Epithelial cell of proximal tubule (primary cell): ENCODE results near the gene ZNF319. TPM values are rescaled to one million over a fixed set of nuclear protein-coding genes. Genes with fewer than 3 reads are reported as not detected.

Experiments used
- DNase-seq: peaks from one replicate; pipeline ENCODE4 v3.0.0-alpha.2; 2011; ENCODE audit warnings: low read depth
- H3K4me3 ChIP-seq: 2 replicates; pipeline ENCODE4 v1.5.1; 2011; ENCODE audit warnings: low read depth, mild to moderate bottlenecking, low read length
- total RNA-seq: library from RNA; depleted of rRNA; stranded (reverse); fragments of >200 nt; gene quantifications from 2 replicates; pipeline ENCODE4 v1.2.3, GENCODE V29; 2015
- TF ChIP-seq, protein P1 (sequence below): conservative IDR thresholded peaks from 2 replicates; pipeline ENCODE4 v1.5.1; 2012; ENCODE audit warnings: low read depth, mild to moderate bottlenecking, low read length

Gene ZNF319
- total RNA-seq, 1 donor from 2014 or later: 9.1 TPM

DNA sequence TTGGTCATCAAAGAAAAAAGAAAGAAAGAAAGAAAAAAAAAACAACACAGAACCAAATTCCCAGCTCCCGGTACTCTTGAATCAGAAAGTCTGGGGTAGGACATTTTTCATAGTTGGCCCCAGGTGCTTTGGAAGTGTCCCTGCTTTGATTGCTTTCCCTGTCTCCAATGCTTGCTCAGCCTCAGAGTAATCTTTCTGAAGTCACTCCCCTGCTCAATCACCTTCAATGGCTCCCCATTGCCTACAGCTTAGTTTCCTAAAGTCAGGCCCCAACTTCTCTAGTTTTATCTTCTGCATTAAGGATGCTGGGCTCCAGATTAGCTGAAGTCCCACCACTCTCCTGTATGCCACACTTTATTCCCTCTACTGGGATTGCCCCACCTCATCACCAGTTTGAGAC lies 46.6 kb downstream of the ZNF319 start:
- TF ChIP-seq, protein P1, sequence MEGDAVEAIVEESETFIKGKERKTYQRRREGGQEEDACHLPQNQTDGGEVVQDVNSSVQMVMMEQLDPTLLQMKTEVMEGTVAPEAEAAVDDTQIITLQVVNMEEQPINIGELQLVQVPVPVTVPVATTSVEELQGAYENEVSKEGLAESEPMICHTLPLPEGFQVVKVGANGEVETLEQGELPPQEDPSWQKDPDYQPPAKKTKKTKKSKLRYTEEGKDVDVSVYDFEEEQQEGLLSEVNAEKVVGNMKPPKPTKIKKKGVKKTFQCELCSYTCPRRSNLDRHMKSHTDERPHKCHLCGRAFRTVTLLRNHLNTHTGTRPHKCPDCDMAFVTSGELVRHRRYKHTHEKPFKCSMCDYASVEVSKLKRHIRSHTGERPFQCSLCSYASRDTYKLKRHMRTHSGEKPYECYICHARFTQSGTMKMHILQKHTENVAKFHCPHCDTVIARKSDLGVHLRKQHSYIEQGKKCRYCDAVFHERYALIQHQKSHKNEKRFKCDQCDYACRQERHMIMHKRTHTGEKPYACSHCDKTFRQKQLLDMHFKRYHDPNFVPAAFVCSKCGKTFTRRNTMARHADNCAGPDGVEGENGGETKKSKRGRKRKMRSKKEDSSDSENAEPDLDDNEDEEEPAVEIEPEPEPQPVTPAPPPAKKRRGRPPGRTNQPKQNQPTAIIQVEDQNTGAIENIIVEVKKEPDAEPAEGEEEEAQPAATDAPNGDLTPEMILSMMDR: no peak
- H3K4me3 ChIP-seq: no peak overlapping the region
- no peak for DNase-seq

DNA sequence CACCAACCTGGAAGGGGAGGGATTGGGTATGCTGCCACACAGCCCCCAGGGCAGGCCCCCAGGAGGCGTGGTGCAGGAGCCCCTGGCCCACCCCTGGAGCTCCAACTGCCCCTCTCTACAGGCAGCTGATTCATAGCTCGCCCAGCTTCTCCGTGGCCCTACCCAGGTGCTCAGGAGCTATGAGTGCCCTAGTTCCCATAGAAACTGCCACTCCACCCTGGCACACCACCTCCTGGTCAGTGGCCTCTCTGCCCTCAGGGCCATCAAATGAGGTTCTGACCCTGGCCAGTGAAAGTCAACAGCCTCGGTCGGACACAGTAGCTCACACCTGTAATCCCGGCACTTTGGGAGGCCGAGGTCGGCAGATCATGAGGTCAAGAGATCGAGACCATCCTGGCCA lies 47.6 kb downstream of the ZNF319 start:
- TF ChIP-seq, protein P1: no peak
- DNase-seq: no peak
- no peak overlapping the region for H3K4me3 ChIP-seq

DNA sequence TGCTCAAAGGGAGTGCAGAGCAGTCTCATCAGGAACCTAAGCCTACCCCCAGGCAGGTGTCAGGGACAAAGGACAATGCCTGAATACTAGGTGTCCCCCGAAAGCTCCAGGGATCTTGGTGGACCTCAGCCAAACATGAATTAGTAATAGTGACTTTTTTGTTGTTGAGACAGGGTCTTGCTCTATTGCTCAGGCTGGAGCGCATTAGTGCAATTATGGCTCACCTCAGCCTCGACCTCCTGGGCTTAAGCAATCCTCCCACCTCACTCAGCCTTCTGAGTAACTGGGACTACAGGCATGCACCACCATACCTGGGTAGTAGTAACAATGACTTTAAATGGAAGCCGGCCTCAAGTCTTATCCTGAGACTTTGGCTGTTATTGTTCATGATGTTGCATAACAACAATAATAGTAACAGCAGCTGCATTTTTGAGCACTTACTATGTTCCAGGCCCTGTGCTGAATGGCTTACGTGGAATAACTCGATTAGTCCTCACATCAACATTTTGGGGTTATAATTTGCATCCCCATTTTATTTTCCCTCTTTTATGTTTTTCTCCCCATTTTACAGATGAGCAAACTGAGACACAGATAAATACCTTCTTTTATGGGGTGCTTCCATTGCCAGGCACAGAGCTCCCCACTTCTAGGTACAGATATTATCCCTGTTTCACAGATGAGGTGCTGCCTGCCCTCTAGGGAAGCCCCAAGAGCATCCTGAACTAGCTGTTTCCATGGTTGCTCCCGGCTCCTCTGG lies 49.1 kb downstream of the ZNF319 start:
- TF ChIP-seq, protein P1: no peak
- DNase-seq: no peak
- no peak overlapping the region for H3K4me3 ChIP-seq

DNA sequence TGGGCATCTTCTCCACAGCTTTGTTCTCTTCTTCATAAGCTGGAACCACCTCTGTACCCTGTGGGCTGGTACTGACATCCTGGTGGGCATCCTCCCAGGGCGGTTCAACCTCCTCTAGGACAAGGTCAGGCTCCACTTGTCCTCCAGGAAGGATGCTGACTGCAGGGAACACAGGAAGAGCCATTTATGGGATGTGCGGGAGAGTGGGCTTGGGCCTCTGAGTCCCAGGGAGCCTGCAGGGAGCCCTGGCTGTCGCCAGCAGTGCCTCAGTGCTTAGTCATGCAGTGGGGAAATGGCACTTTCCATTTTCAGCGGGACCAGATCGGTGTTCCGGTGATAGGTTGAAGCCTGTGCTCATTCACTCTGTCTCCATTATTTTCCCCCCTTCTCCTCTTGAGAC lies 50.1 kb downstream of the ZNF319 start:
- TF ChIP-seq, protein P1: no peak
- DNase-seq: no peak
- H3K4me3 ChIP-seq: no peak overlapping the region

DNA sequence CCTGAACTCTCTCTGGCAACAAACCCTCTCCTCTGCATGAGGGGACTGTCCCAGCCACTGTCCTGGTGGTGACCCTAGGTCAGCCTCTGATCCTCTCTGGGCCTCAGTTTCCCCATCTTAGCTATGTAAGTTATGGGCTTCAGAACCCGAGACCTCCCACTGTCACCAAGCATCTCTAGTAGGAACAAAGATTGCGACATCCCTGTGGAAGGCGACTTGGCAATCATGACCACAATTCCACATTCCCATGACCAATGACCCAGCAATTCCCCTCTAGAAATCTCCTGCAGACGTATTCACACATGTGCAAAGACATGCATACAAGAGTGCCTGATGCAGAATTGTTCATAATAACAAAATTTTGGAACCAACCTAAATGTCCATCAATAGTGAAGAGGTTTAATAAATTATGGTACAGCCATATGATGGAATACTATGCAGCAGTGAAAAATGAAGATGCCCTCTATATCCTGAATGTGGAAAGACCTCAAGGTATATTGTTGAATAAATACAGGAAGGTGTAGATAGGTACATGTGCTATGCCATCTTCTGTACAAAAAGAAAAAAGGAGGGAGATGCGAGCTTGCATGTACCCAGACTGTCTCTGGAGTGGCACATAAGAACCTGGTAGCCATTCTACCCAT lies 50.8 kb downstream of the ZNF319 start:
- TF ChIP-seq, protein P1: no peak
- H3K4me3 ChIP-seq: no peak overlapping the region
- DNase-seq: no peak

DNA sequence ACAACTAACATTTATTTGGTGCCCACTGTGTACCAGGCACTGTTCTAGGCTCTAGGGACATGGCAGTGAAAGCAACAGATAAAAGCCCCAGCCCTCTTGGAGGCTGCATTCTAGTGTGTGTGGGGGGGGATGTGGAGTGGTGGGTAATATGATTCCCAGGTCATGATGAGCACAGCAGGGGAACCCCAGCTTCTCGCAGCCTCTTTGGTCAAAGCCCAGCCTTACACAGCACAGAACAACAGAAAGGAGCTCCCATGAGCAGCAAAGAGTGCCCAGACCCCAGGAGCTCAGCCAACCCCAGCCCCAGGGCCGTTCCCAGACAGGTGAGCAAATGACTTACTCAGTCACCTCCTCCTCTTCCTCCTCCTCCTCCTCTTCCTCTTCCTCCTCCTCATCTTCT lies 51.5 kb downstream of the ZNF319 start:
- no peak for DNase-seq
- TF ChIP-seq, protein P1: no peak
- no peak overlapping the region for H3K4me3 ChIP-seq
